Neural cell (in vitro differentiated cells): ENCODE measurements around the gene BABAM2.

ENCODE experiments used
- CTCF ChIP-seq: fragments of 450-650 bp; IDR thresholded peaks from 2 replicates; pipeline ENCODE4 v1.5.1; 2014; ENCODE audit warnings: antibody characterized with exemption, mild to moderate bottlenecking, moderate library complexity; ENCODE audit not compliant: poor library complexity, severe bottlenecking
- EP300 ChIP-seq: fragments of 450-650 bp; conservative IDR thresholded peaks from 2 replicates; pipeline ENCODE4 v1.6.1; 2014; ENCODE audit warnings: antibody characterized with exemption, mild to moderate bottlenecking, moderate library complexity; ENCODE audit not compliant: poor library complexity, severe bottlenecking
- EZH2 ChIP-seq: fragments of 200-600, 300-800 bp; shearing (Covaris generic), sonication (generic); IDR thresholded peaks from 2 replicates; pipeline ENCODE4 v1.6.1; 2014; ENCODE audit warnings: antibody characterized with exemption, low read length, borderline replicate concordance, mild to moderate bottlenecking; ENCODE audit not compliant: insufficient read depth, poor library complexity, severe bottlenecking
- RAD21 ChIP-seq: fragments of 450-650 bp; conservative IDR thresholded peaks from 2 replicates; pipeline ENCODE4 v1.6.1; 2014; ENCODE audit warnings: antibody characterized with exemption, mild to moderate bottlenecking, moderate library complexity
- REST ChIP-seq: IDR thresholded peaks from 2 replicates; pipeline ENCODE4 v1.6.1; 2012; ENCODE audit warnings: borderline replicate concordance
- SMC3 ChIP-seq: fragments of 450-650 bp; conservative IDR thresholded peaks from 2 replicates; pipeline ENCODE4 v1.6.1; 2014; ENCODE audit warnings: antibody characterized with exemption, mild to moderate bottlenecking, moderate library complexity; ENCODE audit not compliant: poor library complexity
- TAF1 ChIP-seq: IDR thresholded peaks from 2 replicates; pipeline ENCODE4 v1.6.1; 2012; ENCODE audit warnings: low read depth

GRCh38 chr2:28153851-28154250, 263.3 kb downstream of the BABAM2 start:
- TF ChIP-seq EZH2, result no peak
- no peak for TF ChIP-seq CTCF
- no peak for TF ChIP-seq RAD21
- no peak for TF ChIP-seq EP300
- TF ChIP-seq SMC3, result no peak
- no peak for TF ChIP-seq TAF1
- no peak for TF ChIP-seq REST
